BLaER1 treated with 17β-estradiol and CSF1 and Interleukin-3, amounts not matched to agents 10 nM and 100 nM (cell line): Measurements from ENCODE around the gene MAPK8IP2.

Experiments
- H3K27ac ChIP-seq, 11 experiments: shearing (Covaris generic); formaldehyde crosslinking; 2 replicates each; pipeline ENCODE4 v1.8.1; 2022
- H3K27me3 ChIP-seq, 11 experiments: shearing (Covaris generic); formaldehyde crosslinking; 2 replicates each; pipeline ENCODE4 v1.8.1; 2022
- H3K36me3 ChIP-seq, 11 experiments: shearing (Covaris generic); formaldehyde crosslinking; 2 replicates each; pipeline ENCODE4 v1.8.1; 2022
- H3K4me1 ChIP-seq, 10 experiments: shearing (Covaris generic); formaldehyde crosslinking; 2 replicates each; pipeline ENCODE4 v1.8.1; 2022
- H3K4me2 ChIP-seq, 11 experiments: shearing (Covaris generic); formaldehyde crosslinking; 2 replicates each; pipeline ENCODE4 v1.8.1; 2022
- H3K4me3 ChIP-seq, 10 experiments: shearing (Covaris generic); formaldehyde crosslinking; 2 replicates each; pipeline ENCODE4 v1.8.1; 2022
- H3K9ac ChIP-seq, 11 experiments: shearing (Covaris generic); formaldehyde crosslinking; 2 replicates each; pipeline ENCODE4 v1.8.1; 2022
- H3K9me3 ChIP-seq, 11 experiments: shearing (Covaris generic); formaldehyde crosslinking; replicated peaks in 1 of 11; 2 replicates each; pipeline ENCODE4 v1.8.1; 2022
- H4K20me1 ChIP-seq, 11 experiments: shearing (Covaris generic); formaldehyde crosslinking; 2 replicates each; pipeline ENCODE4 v1.8.1; 2022
- Cebpa-rat ChIP-seq, 11 experiments: shearing (Covaris generic); IDR thresholded peaks; 2 replicates each; pipeline ENCODE4 v1.8.1; 2022

Gene MAPK8IP2

GRCh38 chr22:50599816-50600455 is 657 bp upstream of the MAPK8IP2 start:
- Histone ChIP-seq H3K4me1 (no peaks in the 10 kb centered on the region), H3K4me3 (peak overlapping the region in 4 of 10 experiments; percentile 25 to 56 (median 40); a peak in 3 of 20 replicates), H3K27me3 (peaks cover 63 to 81% (median 75%) of the 10 kb centered on the region in 11 experiments), H3K36me3 (no peaks in the 10 kb centered on the region), H3K27ac (no peak overlapping the region), H4K20me1 (peaks cover 0 to 39% (median 7%) of the 10 kb centered on the region in 11 experiments; a peak in 11 of 22 replicates), H3K9me3 (peaks cover 0 to 7% (median 0%) of the 10 kb centered on the region in 11 experiments; a peak in 6 of 22 replicates), H3K9ac (no peak overlapping the region), H3K4me2 (peak overlapping the region in 10 of 11 experiments; percentile 32 to 77 (median 46); a peak in 16 of 22 replicates)
- no peak for TF ChIP-seq Cebpa-rat (IDR thresholded peaks at IDR 0.05)

- peaks cover 67 to 93% (median 87%) of the 10 kb centered on the region in 11 experiments for H3K27me3 ChIP-seq
These were observed 525 bp downstream of the MAPK8IP2 start for GRCh38 chr22:50600967-50601668.

GRCh38 chr22:50601669-50602337 is 1.2 kb downstream of the MAPK8IP2 start:
- H4K20me1 ChIP-seq, result peaks cover 0 to 56% (median 12%) of the 10 kb centered on the region in 11 experiments; a peak in 11 of 22 replicates
- peaks cover 0 to 7% (median 2%) of the 10 kb centered on the region in 10 experiments; a peak in 5 of 20 replicates for H3K4me1 ChIP-seq
- no peaks in the 10 kb centered on the region for H3K36me3 ChIP-seq
- H3K27me3 ChIP-seq, result peaks cover 67 to 98% (median 87%) of the 10 kb centered on the region in 11 experiments
- H3K9ac ChIP-seq, result no peak overlapping the region
- no peak overlapping the region for H3K4me3 ChIP-seq
- H3K9me3 ChIP-seq, result peaks cover 0 to 7% (median 0%) of the 10 kb centered on the region in 11 experiments; a peak in 6 of 22 replicates
- H3K4me2 ChIP-seq, result no peak overlapping the region
- H3K27ac ChIP-seq, result no peak overlapping the region
- TF ChIP-seq Cebpa-rat (IDR thresholded peaks at IDR 0.05), result no peak

More at GRCh38 chr22:50600967-50601668, 525 bp downstream of the MAPK8IP2 start:
- peaks cover 0 to 51% (median 12%) of the 10 kb centered on the region in 11 experiments; a peak in 11 of 22 replicates for H4K20me1 ChIP-seq
- peaks cover 0 to 7% (median 2%) of the 10 kb centered on the region in 10 experiments; a peak in 5 of 20 replicates for H3K4me1 ChIP-seq
- TF ChIP-seq Cebpa-rat (IDR thresholded peaks at IDR 0.05), result no peak
- no peak overlapping the region for H3K4me3 ChIP-seq
- H3K4me2 ChIP-seq, result no peak overlapping the region
- H3K9me3 ChIP-seq, result peaks cover 0 to 7% (median 0%) of the 10 kb centered on the region in 11 experiments; a peak in 6 of 22 replicates
- no peak overlapping the region for H3K9ac ChIP-seq
- no peaks in the 10 kb centered on the region for H3K36me3 ChIP-seq
- no peak overlapping the region for H3K27ac ChIP-seq

- TF ChIP-seq Cebpa-rat (IDR thresholded peaks at IDR 0.05), result no peak
- Histone ChIP-seq H3K9me3 (peaks cover 0 to 7% (median 0%) of the 10 kb centered on the region in 11 experiments; a peak in 6 of 22 replicates), H3K36me3 (no peaks in the 10 kb centered on the region), H3K4me3 (no peak overlapping the region), H4K20me1 (peaks cover 0 to 56% (median 12%) of the 10 kb centered on the region in 11 experiments; a peak in 11 of 22 replicates), H3K4me1 (peaks cover 0 to 7% (median 2%) of the 10 kb centered on the region in 10 experiments; a peak in 5 of 20 replicates), H3K4me2 (no peak overlapping the region), H3K9ac (no peak overlapping the region), H3K27me3 (peaks cover 67 to 100% (median 89%) of the 10 kb centered on the region in 11 experiments), H3K27ac (no peak overlapping the region)
These were observed 1.7 kb downstream of the MAPK8IP2 start for GRCh38 chr22:50602338-50602700.

GRCh38 chr22:50603511-50604255 is 3.1 kb downstream of the MAPK8IP2 start:
- Histone ChIP-seq H3K4me1 (peaks cover 0 to 7% (median 2%) of the 10 kb centered on the region in 10 experiments; a peak in 5 of 20 replicates), H4K20me1 (peaks cover 0 to 64% (median 12%) of the 10 kb centered on the region in 11 experiments; a peak in 11 of 22 replicates), H3K4me3 (no peak overlapping the region), H3K4me2 (no peak overlapping the region), H3K9ac (no peak overlapping the region), H3K27ac (no peak overlapping the region), H3K27me3 (peaks cover 61 to 96% (median 80%) of the 10 kb centered on the region in 11 experiments), H3K9me3 (peaks cover 0 to 7% (median 0%) of the 10 kb centered on the region in 11 experiments; a peak in 6 of 22 replicates), H3K36me3 (no peaks in the 10 kb centered on the region)
- no peak for TF ChIP-seq Cebpa-rat (IDR thresholded peaks at IDR 0.05)

DNA sequence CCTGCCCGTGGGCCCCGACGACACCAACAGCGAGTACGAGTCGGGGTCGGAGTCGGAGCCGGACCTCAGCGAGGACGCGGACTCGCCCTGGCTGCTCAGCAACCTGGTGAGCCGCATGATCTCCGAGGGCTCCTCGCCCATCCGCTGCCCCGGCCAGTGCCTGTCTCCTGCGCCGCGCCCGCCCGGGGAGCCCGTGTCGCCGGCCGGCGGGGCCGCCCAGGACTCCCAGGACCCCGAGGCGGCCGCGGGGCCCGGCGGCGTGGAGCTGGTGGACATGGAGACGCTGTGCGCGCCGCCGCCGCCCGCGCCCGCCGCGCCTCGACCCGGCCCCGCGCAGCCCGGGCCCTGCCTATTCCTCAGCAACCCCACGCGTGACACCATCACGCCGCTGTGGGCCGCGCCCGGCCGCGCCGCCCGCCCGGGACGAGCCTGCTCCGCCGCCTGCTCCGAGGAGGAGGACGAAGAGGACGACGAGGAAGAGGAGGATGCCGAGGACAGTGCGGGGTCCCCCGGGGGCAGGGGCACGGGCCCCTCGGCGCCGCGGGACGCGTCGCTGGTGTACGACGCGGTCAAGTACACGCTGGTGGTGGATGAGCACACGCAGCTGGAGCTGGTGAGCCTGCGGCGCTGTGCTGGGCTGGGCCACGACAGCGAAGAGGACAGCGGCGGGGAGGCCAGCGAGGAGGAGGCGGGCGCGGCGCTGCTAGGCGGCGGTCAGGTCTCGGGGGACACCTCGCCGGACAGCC is 3.8 kb downstream of the MAPK8IP2 start:
- Histone ChIP-seq H3K9me3 (peaks cover 0 to 5% (median 0%) of the 10 kb centered on the region in 11 experiments; a peak in 5 of 22 replicates), H3K36me3 (no peaks in the 10 kb centered on the region), H3K9ac (no peak overlapping the region), H3K4me2 (no peak overlapping the region), H3K27ac (no peak overlapping the region), H3K4me1 (peaks cover 0 to 7% (median 2%) of the 10 kb centered on the region in 10 experiments; a peak in 5 of 20 replicates), H4K20me1 (peaks cover 0 to 64% (median 10%) of the 10 kb centered on the region in 11 experiments; a peak in 11 of 22 replicates), H3K4me3 (no peak overlapping the region), H3K27me3 (peaks cover 53 to 89% (median 73%) of the 10 kb centered on the region in 11 experiments)
- TF ChIP-seq Cebpa-rat (IDR thresholded peaks at IDR 0.05), result no peak

GRCh38 chr22:50605002-50605612 is 4.5 kb downstream of the MAPK8IP2 start:
- H3K4me3 ChIP-seq, result no peak overlapping the region
- H3K36me3 ChIP-seq, result no peaks in the 10 kb centered on the region
- H3K4me1 ChIP-seq, result peaks cover 0 to 7% (median 2%) of the 10 kb centered on the region in 10 experiments; a peak in 5 of 20 replicates
- H4K20me1 ChIP-seq, result peaks cover 0 to 63% (median 4%) of the 10 kb centered on the region in 11 experiments; a peak in 10 of 22 replicates
- no peaks in the 10 kb centered on the region for H3K9me3 ChIP-seq
- H3K9ac ChIP-seq, result no peak overlapping the region
- H3K4me2 ChIP-seq, result peak overlapping the region in 4 of 11 experiments; percentile 3 to 32 (median 10); a peak in 2 of 22 replicates
- TF ChIP-seq Cebpa-rat (IDR thresholded peaks at IDR 0.05), result no peak
- peaks cover 46 to 82% (median 66%) of the 10 kb centered on the region in 11 experiments for H3K27me3 ChIP-seq
- H3K27ac ChIP-seq, result no peak overlapping the region
